OCI-LY1 (cell line): ENCODE results near the gene NDUFAF3.
A peak's percentile ranks its signal among the peaks of the same experiment; 100 is the strongest.

Experiments used
- H2AFZ ChIP-seq: fragments of 200-600 bp; sonication (generic), shearing (Covaris generic); 2 replicates; pipeline ENCODE4 v1.6.0; 2014; ENCODE audit warnings: antibody characterized with exemption, mild to moderate bottlenecking, low read length
- H3F3A ChIP-seq: fragments of 200-600 bp; sonication (generic), shearing (Covaris generic); 2 replicates; pipeline ENCODE4 v1.6.0; 2014; ENCODE audit warnings: mild to moderate bottlenecking, antibody characterized with exemption, low read length, moderate library complexity; ENCODE audit not compliant: insufficient read depth
- H3K27ac ChIP-seq: fragments of 200-600 bp; sonication (generic); 2 replicates; pipeline ENCODE4 v1.5.1; 2014; ENCODE audit warnings: low read length, mixed run types, mild to moderate bottlenecking, low read depth; ENCODE audit not compliant: poor library complexity, severe bottlenecking
- H3K27me3 ChIP-seq: fragments of 200-600 bp; sonication (generic); 2 replicates; pipeline ENCODE4 v1.6.0; 2014; ENCODE audit warnings: antibody characterized with exemption, mild to moderate bottlenecking, low read length, moderate library complexity; ENCODE audit not compliant: insufficient read depth
- H3K36me3 ChIP-seq: fragments of 200-600 bp; sonication (generic); 2 replicates; pipeline ENCODE4 v1.6.1; 2014; ENCODE audit warnings: mild to moderate bottlenecking, antibody characterized with exemption, low read length, moderate library complexity, mixed read lengths; ENCODE audit not compliant: insufficient read depth
- H3K4me1 ChIP-seq: fragments of 200-600 bp; sonication (generic); 2 replicates; pipeline ENCODE4 v1.5.1; 2014; ENCODE audit warnings: mild to moderate bottlenecking, low read length, moderate library complexity; ENCODE audit not compliant: insufficient read depth, severe bottlenecking
- H3K4me2 ChIP-seq: fragments of 200-600 bp; sonication (generic), shearing (Covaris generic); 2 replicates; pipeline ENCODE4 v1.6.1; 2014; ENCODE audit warnings: low read length
- H3K4me3 ChIP-seq: fragments of 200-600 bp; sonication (generic); 2 replicates; pipeline ENCODE4 v1.5.1; 2014; ENCODE audit warnings: low read length, low read depth, mild to moderate bottlenecking, mixed read lengths; ENCODE audit not compliant: poor library complexity, severe bottlenecking
- H3K79me2 ChIP-seq: fragments of 200-600 bp; shearing (Covaris generic); 2 replicates; pipeline ENCODE4 v1.6.1; 2016; ENCODE audit warnings: mixed run types, low read length, mixed read lengths; ENCODE audit not compliant: insufficient read depth
- H3K9ac ChIP-seq: fragments of 200-600 bp; sonication (generic), shearing (Covaris generic); 2 replicates; pipeline ENCODE4 v1.6.1; 2014; ENCODE audit warnings: mild to moderate bottlenecking, low read length, mixed read lengths
- H3K9me2 ChIP-seq: fragments of 200-600 bp; sonication (generic), shearing (Covaris generic); 2 replicates; pipeline ENCODE4 v1.6.1; 2014; ENCODE audit warnings: low read depth, mild to moderate bottlenecking, low read length, mixed read lengths
- H3K9me3 ChIP-seq: fragments of 200-600 bp; shearing (Covaris generic); 2 replicates; pipeline ENCODE4 v1.6.1; 2014; ENCODE audit warnings: low read length, mixed read lengths
- H4K20me1 ChIP-seq: fragments of 200-600 bp; sonication (generic), shearing (Covaris generic); 2 replicates; pipeline ENCODE4 v1.6.0; 2016; ENCODE audit warnings: mild to moderate bottlenecking, low read length; ENCODE audit not compliant: insufficient read depth
- EZH2 ChIP-seq: fragments of 200-600 bp; sonication (generic), shearing (Covaris generic); IDR thresholded peaks from 2 replicates; pipeline ENCODE4 v1.8.0; 2017; ENCODE audit warnings: borderline replicate concordance, mixed run types, mild to moderate bottlenecking, antibody characterized with exemption, low read length, moderate library complexity, mixed read lengths
- TF ChIP-seq, protein P1 (sequence below): fragments of 200-600 bp; sonication (generic), shearing (Covaris generic); IDR thresholded peaks from 2 replicates; pipeline ENCODE4 v1.5.1; 2017; ENCODE audit warnings: mild to moderate bottlenecking, antibody characterized with exemption, low read length, moderate library complexity, mixed read lengths

NDUFAF3 gene

DNA sequence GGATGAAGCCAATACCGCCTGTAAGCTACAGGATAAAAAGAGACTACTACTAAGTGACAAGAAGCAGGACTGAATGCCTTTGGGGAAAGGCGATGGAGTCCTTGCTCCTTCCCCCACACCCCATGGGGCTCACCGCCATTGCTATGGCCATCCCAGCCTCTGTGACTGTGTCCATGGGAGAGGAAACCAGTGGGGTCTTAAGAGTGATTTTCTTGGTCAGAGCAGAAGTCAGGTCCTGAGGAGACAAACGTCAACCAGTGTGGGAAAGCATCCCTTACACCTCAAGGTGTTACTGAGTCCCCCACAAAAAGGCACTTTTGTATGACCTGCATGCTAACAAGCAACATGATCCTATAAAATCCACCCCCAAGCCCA is 6.4 kb downstream of the NDUFAF3 start:
- Histone ChIP-seq H2AFZ (no peak overlapping the region), H3K36me3 (peaks cover 90% of the 10 kb centered on the region), H3F3A (0 out of 2 replicates have a peak, but pooled peaks cover 2% of the 10 kb centered on the region), H3K9ac (peak overlapping the region; percentile 85), H3K4me1 (peaks cover 46% of the 10 kb centered on the region), H3K9me2 (no peaks in the 10 kb centered on the region), H3K27me3 (no peaks in the 10 kb centered on the region), H3K4me2 (peak overlapping the region; percentile 99), H3K9me3 (no peaks in the 10 kb centered on the region), H3K27ac (peak overlapping the region; percentile 54), H3K79me2 (no peaks in the 10 kb centered on the region), H4K20me1 (no peaks in the 10 kb centered on the region), H3K4me3 (peak overlapping the region; percentile 84)
- no peak for TF ChIP-seq EZH2
- TF ChIP-seq, protein P1, sequence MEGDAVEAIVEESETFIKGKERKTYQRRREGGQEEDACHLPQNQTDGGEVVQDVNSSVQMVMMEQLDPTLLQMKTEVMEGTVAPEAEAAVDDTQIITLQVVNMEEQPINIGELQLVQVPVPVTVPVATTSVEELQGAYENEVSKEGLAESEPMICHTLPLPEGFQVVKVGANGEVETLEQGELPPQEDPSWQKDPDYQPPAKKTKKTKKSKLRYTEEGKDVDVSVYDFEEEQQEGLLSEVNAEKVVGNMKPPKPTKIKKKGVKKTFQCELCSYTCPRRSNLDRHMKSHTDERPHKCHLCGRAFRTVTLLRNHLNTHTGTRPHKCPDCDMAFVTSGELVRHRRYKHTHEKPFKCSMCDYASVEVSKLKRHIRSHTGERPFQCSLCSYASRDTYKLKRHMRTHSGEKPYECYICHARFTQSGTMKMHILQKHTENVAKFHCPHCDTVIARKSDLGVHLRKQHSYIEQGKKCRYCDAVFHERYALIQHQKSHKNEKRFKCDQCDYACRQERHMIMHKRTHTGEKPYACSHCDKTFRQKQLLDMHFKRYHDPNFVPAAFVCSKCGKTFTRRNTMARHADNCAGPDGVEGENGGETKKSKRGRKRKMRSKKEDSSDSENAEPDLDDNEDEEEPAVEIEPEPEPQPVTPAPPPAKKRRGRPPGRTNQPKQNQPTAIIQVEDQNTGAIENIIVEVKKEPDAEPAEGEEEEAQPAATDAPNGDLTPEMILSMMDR = no peak

DNA sequence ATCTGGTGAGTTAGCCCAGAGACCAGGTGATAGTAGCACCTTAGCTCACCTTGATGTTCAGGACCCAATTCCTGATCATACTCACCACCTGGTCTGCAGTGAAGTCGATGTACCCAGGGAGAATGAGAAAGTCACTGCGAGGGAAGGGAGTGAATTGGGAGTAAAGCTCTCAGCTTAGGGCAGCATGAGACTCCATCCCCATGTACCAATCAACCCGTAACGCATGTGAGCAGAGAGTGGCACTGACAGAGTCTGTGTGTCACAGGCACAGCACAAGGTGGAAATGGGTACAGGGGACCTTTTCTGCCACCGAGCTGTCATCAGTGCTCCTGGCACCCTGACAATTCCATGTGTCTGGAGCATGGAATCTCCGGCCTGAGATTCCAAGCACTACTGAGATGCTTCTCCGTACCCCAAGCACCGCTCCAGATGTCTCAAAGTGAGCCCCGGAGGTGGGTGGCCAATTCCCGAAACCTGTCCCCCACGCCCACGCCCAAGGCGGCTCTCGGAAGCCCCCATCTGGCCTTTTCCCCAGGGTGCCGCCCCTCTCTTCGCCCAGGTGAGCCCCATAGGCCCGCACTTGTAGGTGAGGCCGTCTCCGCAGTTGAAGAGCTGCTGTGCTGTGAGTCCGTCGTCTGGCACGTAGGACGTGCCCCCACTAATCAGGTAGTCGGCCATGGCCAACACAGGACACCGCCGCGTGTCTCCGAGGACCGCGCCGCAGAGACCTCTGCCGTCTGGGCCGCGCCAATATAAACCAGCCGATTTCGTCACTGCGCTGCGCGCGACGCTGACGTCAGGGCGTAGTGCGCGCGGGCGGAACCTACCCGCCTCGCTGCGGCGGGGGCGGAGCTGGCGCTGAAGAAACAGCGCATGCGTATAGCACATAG is 7.0 kb downstream of the NDUFAF3 start, which contains the start of gene IMPDH2:
Gene IMPDH2, minus strand, starts transcription at position 726 of the 890 bp plus-strand sequence. Its CDS starts 48 bp downstream, at position 678.
- Histone ChIP-seq H4K20me1 (no peaks in the 10 kb centered on the region), H3K27ac (peak within 1 kb of the TSS; percentile 54), H3K4me1 (peaks cover 43% of the 10 kb centered on the region), H3K9me3 (no peaks in the 10 kb centered on the region), H2AFZ (no peak within 1 kb of the TSS), H3K4me2 (peak within 1 kb of the TSS; percentile 99), H3K79me2 (no peaks in the 10 kb centered on the region), H3K27me3 (no peaks in the 10 kb centered on the region), H3K9me2 (no peaks in the 10 kb centered on the region), H3K4me3 (peak within 1 kb of the TSS; percentile 84), H3K9ac (peak within 1 kb of the TSS; percentile 85), H3K36me3 (peaks cover 88% of the 10 kb centered on the region), H3F3A (0 out of 2 replicates have a peak, but pooled peaks cover 2% of the 10 kb centered on the region)
- TF ChIP-seq, protein P1 = peak; percentile 23; the same call in 1 of the 2 replicates
- no peak for TF ChIP-seq EZH2

DNA sequence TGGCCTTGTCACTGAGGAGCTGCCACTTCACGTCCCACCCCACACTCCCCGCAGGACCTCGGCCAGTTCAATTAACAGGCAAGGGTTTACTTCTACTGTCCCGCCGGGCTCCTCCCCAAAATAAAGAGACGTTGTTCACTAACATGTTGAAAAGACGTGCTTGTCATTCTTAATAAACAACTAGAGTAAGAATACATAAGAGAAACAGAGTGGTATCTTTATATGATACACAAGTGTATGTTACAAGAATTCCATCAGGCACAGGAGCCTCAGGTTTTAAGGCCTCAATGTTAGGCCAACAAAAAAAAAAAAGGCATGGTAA is 7.6 kb downstream of the NDUFAF3 start:
- no peaks in the 10 kb centered on the region for H3K9me3 ChIP-seq
- 0 out of 2 replicates have a peak, but pooled peaks cover 2% of the 10 kb centered on the region for H3F3A ChIP-seq
- peak overlapping the region; percentile 84 for H3K4me3 ChIP-seq
- peaks cover 87% of the 10 kb centered on the region for H3K36me3 ChIP-seq
- TF ChIP-seq EZH2 = no peak
- TF ChIP-seq, protein P1 = no peak
- H3K4me1 ChIP-seq = peaks cover 41% of the 10 kb centered on the region
- no peaks in the 10 kb centered on the region for H4K20me1 ChIP-seq
- H3K9me2 ChIP-seq = no peaks in the 10 kb centered on the region
- no peak overlapping the region for H2AFZ ChIP-seq
- peak overlapping the region; percentile 99 for H3K4me2 ChIP-seq
- no peaks in the 10 kb centered on the region for H3K79me2 ChIP-seq
- peak overlapping the region; percentile 85; the same call in 1 of the 2 replicates for H3K9ac ChIP-seq
- H3K27ac ChIP-seq = peak overlapping the region; percentile 33
- H3K27me3 ChIP-seq = no peaks in the 10 kb centered on the region
